GM18499 (cell line): Measurements from ENCODE around the gene BCL2A1.
"Not testable (repeated sequence)": the region's sequence is repeated elsewhere in the genome, so short reads cannot be mapped to it uniquely, and the experiment has no call there.

Source experiments
- ATAC-seq: cut with Tn5 transposase; IDR thresholded peaks from one replicate; pipeline ENCODE4 v1.9.1; 2021; ENCODE audit warnings: moderate number of reproducible peaks; ENCODE audit not compliant: insufficient read depth, unreplicated experiment

The BCL2A1 gene

DNA sequence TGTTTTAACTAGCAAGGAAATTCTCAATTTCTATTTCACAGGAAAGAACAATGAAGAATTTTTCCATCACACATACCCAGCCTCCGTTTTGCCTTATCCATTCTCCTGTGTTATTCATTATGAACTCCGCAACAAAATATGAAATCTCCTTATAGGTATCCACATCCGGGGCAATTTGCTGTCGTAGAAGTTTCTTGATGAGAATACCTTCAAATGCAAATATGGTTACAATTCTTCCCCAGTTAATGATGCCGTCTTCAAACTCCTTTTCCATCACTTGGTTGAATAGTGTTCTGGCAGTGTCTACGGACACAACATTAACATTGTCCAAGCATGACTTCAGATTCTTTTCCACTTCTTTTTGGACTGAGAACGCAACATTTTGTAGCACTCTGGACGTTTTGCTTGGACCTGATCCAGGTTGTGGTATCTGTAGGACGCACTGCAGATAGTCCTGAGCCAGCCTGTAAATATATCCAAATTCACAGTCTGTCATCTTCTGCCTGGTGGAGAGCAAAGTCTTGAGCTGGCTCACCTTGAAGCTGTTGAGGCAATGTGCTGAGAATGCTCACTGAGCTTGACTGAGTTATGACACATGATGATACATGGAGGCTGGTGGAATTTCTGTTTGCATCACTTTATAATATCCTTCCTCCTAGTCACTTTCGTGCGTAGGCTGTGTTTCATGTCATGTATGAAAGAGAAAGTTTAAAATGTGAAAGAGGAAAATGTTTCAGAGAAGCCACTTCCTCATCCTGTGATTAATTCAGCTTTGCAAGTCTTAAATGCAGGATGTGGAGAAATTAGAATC, at the start of gene BCL2A1:
BCL2A1 (minus strand) TSS at position 573 of the 811 bp plus-strand sequence; CDS start at position 496, 77 bp downstream.
- peak; percentile 39 for ATAC-seq

DNA sequence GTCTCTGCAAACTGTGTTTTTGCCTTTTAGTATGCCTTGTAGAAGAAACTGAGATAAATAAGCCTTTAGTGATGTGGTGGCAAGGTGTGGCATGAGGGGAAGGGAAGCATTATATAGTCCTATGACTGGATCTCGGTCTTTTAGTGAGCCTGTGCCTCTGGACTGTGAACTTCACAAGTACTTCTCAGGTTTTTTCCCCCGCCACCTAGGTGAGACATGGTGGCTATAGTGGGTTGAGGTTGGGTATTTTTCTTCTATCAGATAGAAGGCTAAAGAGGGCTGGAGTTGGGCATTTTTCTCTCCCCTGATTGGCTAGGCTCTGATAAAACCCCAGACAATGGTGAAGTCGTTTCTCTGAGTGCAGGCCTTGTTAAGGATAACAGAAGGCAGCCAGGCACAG, 49.7 kb upstream of the BCL2A1 start:
- no peak for ATAC-seq

DNA sequence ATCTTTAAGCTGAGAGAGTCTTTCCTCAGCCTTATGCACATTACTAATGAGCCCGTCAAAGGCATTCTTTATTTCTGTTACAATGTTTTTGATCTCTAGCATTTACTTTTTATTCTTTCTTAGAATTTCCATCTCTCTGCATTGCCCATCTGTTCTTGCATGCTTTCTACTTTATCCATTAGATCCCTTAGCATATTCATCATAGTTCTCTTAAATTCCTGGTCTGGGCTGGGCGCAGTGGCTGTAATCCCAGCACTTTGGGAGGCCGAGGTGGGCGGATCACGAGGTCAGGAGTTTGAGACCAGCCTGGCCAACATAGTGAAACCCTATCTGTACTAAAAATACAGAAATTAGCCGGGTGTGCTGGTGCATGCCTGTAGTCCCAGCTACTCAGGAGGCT, 49.2 kb upstream of the BCL2A1 start:
- ATAC-seq = not testable (repeated sequence)

DNA sequence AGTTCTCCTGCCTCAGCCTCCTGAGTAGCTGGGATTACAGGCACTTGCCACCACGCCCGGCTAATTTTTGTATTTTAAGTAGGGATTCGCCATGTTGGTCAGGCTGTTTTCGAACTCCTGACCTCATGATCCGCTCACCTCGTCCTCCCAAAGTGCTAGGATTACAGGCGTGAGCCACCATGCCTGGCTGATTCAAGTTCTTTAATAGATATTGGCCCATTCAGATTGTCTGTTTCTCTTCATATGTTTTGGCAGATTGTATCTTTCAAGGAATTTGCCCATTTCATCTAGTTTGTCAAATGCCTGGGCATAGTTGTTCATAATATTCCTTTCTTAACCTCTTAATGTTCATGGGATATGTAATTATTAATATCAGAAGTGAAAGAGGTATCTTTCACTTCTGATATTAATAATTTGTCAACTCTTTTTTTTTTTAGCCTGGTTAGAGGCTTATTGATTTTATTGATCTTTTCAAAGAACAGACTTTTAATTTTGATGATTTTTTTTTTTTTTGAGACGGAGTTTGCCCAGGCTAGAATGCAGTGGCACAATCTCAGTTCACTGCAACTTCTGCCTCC, 48.3 kb upstream of the BCL2A1 start:
- no peak for ATAC-seq

DNA sequence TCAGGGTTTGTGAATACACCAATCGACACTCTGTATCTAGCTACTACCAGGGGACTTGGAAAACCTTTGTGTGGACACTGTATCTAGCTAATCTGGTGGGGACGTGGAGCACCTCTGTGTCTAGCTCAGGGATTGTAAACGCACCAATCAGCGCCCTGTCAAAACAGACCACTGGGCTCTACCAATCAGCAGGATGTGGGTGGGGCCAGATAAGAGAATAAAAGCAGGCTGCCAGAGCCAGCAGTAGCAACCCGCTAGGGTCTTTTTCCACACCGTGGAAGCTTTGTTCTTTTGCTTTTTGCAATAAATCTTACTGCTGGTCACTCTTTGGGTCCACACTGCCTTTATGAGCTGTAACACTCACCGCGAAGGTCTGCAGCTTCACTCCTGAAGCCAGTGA, 46.1 kb upstream of the BCL2A1 start:
- ATAC-seq = not testable (repeated sequence)

DNA sequence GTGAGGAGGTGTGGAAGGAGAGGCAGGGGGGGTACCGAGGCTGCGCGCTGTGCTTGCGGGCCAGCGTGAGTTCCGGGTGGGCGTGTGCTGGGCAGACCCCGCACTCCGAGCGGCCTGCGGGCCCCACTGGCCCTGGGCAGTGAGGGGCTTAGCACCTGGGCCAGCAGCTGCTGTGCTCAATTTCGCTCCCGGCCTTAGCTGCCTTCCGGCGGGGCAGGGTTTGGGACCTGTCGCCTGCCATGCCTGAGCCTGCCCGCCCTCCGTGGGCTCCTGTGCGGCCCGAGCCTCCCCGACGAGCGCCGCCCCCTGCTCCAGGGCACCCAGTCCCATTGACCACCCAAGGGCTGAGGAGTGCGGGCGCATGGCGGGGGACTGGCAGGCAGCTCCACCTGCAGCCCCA, 45.5 kb upstream of the BCL2A1 start:
- not testable (repeated sequence) for ATAC-seq

DNA sequence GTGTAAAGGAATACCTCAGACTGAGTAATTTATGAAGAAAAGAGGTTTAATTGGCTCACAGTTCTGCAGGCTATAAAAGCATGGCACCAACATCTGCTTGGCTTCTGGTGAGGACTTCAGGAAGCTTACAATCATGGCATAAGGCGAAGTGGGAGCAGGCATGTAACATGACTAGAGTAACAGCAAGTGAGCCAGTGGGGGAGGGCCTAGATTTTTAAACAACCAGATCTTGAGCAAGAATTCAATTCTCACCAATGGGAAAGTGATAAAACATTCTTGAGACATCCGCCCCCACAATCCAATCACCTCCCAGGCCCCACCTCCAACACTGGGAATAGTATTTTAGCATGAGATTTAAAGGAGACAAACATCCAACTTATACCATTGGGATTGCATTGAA, 44.2 kb upstream of the BCL2A1 start:
- no peak for ATAC-seq

DNA sequence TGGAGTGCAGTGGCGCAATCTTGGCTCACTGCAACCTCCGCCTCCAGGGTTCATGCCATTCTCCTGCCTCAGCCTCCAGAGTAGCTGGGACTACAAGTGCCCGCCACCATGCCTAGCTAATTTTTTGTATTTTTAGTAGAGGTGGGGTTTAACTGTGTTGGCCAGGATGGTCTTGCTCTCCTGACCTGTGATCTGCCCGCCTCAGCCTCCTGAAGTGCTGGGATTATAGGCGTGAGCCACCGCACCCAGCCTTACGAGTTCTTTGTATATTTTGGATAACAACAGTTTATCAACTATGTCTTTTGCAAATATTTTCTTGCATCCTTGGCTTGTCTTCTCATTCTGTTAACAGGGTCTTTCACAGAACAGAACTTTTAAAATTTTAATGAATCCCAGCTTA, 43.2 kb upstream of the BCL2A1 start:
- ATAC-seq = not testable (repeated sequence)

DNA sequence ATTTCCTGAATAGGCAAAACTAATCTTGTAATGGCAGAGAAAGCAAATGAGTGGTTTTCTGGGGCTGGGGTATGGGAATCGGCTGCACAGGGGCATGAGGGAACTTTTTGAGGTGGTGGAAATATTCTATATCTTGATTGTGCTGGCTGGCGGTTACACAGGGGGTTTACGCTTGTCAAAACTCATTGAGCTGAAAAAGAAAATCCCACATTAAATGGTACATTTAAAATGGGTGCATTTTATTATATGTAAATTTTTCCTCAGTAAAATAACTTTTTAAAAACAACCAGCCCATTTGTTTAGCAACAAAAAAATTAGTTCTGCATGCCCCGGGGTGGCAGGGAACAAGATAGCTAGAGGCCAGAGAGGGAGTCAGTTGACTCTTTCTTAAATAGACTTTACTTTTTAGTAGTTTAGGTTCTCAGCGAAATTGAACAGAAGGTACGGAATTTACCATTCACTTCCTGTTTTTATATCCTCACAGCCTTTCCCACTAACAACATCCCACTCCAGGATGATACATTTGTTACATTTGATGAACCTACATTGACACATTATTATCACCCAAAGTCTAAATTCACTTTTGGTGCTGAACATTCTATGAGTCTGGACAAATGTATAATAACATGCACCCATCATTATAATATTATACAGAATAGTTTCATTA, 41.2 kb upstream of the BCL2A1 start:
- ATAC-seq = no peak

DNA sequence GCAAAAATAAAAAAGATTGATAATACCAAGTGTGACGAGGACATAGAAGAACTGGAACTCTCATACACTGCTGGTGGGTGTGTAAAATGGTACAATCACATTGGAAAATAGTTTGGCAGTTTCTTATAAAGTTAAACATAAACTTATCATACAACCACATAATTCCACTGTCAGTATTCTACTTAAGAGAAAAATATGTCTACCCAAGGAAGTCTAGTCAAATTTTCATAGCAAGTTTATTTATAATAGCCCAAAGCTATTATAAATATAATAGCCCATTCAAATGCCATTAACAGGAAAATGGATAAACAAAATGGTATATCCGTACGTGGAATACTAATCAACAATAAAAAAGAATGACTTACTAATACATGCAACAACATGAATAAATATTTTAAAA, 40.6 kb upstream of the BCL2A1 start:
- ATAC-seq = no peak

DNA sequence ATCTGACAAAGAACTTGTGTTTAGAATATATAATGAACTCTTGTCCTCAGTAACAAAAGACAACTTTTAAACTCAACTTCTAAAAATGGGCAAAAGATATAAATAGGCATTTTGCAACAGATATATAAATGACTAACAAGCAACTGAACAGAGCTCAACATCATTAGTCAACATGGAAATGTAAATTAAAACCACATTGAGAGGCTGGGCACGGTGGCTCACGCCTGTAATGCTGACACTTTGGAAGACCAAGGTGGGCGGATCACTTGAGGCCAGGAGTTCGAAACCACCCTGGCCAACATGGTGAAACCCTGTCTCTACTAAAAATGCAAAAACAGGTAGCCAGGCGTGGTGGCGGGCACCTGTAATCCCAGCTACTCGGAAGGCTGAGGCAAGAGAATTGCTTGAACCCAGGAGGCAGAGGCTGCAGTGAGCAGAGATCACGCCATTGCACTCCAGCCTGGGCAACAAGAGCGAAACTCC, 40.1 kb upstream of the BCL2A1 start:
- not testable (repeated sequence) for ATAC-seq

DNA sequence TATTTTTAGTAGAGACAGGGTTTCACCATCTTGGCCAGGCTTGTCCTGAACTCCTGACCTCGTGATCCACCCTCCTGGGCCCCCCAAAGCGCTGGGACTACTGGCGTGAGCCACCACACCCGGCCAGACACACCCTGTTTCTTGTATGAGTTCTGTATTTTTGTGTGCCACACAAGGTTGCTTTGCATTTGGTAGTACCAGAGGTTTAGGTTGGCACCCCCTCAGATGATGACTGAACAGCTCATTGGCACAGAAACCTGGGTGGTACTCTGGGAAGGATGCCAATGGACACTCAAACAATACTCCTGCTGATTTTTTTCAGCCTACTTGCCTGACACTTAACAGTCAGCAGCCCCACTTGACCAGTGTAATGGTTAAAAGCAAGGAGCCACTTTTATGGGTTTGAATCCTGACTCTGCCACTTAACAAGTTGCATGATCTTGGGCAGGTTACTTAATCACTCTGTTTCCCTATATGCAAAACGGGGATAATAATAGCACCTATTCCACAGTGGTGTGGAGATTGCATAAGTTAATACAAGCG, 39.2 kb upstream of the BCL2A1 start:
- no peak for ATAC-seq

DNA sequence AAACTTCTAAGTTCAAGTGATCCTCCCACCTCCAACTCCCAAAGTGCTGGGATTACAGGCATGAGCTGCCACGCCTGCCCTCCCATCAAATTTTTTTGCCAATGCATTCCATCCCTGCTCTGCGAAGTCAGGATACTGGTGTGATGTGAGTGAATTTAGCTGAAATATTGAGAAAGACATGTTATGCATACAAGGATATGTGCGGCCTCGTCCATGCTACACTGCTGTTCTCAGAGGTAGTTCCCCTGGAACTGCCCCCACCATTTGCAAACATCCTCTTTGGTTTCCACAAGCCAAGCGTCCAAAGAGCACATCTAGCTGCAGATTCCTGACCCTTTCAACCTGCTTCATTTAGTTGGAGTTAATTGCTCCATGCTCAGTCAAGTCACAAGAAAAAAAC, 36.5 kb upstream of the BCL2A1 start:
- no peak for ATAC-seq

DNA sequence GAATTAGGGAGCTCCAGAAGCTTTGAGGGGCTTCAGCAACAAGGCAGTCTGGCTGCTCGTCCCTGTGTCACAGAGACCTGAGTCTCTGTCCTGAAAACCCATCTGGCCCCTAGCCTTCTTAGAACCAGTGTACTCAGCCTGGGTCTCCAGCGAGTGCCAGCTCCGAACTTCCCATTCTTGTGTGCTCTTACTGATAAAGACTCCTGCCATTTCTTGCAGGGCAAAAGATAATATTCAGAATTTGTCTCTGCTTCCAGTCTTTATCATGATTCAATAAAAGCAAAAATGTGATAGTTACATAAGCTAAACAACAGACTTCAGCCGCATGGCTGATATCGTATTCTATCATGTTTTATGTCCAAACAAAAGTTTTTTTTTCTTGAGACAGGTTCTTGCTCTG, 36.0 kb upstream of the BCL2A1 start:
- no peak for ATAC-seq

DNA sequence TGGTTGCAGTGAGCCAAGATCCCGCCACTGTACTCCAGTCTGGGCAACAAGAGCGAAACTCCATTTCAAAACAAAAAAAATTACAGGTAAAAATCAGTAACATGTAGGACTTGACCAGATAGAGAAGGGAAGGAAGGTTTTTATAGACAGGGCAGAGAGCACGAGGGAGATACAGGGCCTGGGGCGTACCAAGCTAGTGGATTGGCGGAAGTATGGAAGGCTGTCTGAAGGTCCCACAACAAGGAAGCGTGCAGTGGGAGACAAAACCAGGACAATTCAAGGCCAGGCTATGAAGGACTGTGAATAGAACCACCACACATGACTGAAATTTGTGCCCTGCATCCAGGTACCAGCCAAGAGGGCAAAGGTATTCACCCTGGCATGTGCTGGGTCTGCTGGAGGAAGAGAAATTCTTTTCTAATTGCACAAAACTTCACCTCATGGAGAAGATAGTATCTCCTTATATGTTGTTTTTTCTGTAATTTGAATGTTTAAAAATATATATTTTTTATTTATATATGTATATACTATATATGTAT, 33.0 kb upstream of the BCL2A1 start:
- no peak for ATAC-seq

DNA sequence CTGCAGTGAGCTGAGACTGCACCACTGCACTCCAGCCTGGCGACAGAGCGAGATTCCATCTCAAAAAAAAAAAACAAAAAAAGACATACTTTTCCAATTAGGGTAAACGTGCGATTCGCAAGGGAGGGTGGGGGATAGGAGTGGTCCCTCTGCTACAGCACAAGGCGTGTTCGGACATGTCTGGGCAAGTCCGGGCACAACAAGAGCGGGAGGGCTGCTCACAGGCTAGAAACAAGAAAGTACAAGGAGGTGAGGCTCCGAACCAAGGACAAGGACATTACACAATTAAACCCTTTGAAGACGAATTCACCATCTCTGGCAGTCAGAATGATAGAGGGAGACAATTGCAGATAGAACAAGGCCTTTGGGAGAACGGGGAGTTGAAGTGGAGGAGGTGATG, 32.2 kb upstream of the BCL2A1 start:
- ATAC-seq = no peak

DNA sequence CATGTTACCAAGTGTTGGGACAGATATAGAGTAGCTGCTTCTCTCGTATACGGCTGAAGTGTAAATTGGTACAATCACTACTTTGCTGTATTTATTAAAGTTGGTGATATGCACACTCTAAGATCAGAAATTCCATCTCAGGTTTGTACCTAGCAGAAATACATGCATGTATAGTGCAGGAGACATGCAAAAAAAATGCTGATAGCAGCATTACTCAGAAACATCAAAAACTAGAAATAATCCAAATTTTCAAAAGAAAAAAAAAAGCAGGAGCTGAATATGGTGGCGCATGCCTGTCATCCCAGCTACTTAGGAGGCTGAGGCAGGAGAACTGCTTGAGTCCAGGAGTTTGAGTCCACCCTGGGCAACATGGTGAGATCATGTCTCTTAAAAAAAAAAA, 31.3 kb upstream of the BCL2A1 start:
- no peak for ATAC-seq

DNA sequence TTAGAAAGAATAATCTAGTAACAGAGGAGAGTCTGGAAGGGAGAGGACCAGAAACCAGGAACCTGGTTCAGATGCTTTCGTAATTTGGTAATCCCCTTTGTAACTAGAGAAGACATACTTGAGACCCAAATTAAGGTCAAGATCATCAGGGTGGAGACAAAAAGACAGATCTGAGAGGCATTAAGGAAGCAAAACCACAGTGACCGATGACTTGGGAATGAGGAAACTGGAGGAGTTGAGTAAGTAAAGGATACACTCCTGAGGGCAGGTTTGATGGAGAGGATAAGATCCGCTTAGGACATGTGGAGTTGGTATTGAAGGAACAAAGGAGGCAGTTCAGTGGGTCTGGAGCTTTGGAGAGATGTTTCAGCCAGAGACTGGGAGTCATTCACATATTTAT, 23.6 kb upstream of the BCL2A1 start:
- no peak for ATAC-seq

DNA sequence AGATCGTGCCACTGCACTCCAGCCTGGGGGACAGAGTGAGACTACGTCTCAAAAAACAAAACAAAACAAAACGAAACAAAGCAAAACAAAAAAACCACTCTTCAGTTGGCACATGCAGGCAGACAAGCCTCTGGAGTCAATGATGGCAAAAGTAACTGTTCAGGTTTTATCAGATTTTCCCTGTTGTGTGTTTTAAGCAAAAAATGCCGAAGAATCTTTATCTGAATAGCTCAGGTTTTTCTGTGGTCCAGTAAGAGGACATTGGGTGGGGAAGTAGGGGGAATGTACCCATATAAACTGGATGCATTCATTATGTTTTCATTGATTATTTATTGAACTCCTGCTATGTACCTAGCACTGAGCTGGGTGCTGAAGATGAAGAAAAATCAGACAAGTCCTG, 20.8 kb upstream of the BCL2A1 start:
- ATAC-seq = no peak

DNA sequence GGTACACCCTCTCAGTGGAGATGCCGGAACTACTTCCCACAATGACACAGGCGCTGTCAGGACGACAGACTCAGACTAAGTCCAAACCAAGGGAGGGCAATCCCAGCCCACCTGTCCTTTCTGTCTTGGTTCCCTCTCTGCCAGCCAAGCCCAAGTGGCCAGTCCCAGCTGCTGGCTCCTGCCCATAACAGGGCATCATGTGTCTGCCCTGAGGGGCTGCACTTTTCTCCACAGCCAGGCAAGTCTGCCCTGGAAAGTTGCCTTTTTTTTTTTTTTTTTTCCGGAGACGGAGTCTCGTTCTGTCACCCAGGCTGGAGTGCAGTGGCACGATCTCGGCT, 20.0 kb upstream of the BCL2A1 start:
- ATAC-seq = no peak
